ENCODE data around the gene VTI1A.

GRCh38 chr10:112823007-112823406 lies 376.0 kb downstream of the VTI1A start:
- no peak for TF ChIP-seq EP300 (IDR thresholded peaks at IDR 0.05)
- no peak for TF ChIP-seq MAX (IDR thresholded peaks at IDR 0.05)
- no peak for TF ChIP-seq RAD21 (conservative IDR thresholded peaks at IDR 0.05 in 1 of 2, IDR thresholded peaks at IDR 0.05 in 1 of 2)
- TF ChIP-seq POLR2A (IDR thresholded peaks at IDR 0.05; ENCODE audit: low read length): no peak
- no peak for TF ChIP-seq CHD2 (IDR thresholded peaks at IDR 0.05; ENCODE audit: low read length, partially characterized antibody)
- no peak for TF ChIP-seq CTCF (IDR thresholded peaks at IDR 0.05)
- TF ChIP-seq HMGXB4 (CRISPR knock-in tag; IDR thresholded peaks at IDR 0.05; ENCODE audit: borderline replicate concordance): no peak
- no peak for TF ChIP-seq BCL3 (IDR thresholded peaks at IDR 0.05)
- TF ChIP-seq KDM1A (IDR thresholded peaks at IDR 0.05; ENCODE audit: low read depth): no peak
- TF ChIP-seq HEYL (CRISPR knock-in tag; IDR thresholded peaks at IDR 0.05): no peak
- no peak for TF ChIP-seq USF2 (IDR thresholded peaks at IDR 0.05)
- TF ChIP-seq CEBPB (IDR thresholded peaks at IDR 0.05): no peak
- no peak for TF ChIP-seq SMC3 (IDR thresholded peaks at IDR 0.05)
- no peak for TF ChIP-seq JUN (IDR thresholded peaks at IDR 0.05)

Measured in A549 (cell line).